Measurements from ENCODE around the gene COL4A5.

Gene COL4A5

GRCh38 chrX:108590496-108590895 is 150.9 kb downstream of the COL4A5 start:
- in situ Hi-C loops (cut with MboI; ENCODE audit: low sequenced_read_pairs, unreplicated experiment), result loop anchor here (25.0 kb wide), 1 partner anchor 797 kb away; no protein-coding TSS in a partner anchor
- no peak for DNase-seq (ENCODE audit: low spot score)
- no peak for TF ChIP-seq CTCF (IDR thresholded peaks at IDR 0.05; ENCODE audit: borderline replicate concordance, control extremely low read depth, extremely low read depth, insufficient read depth, missing control alignments)

- TF ChIP-seq CTCF (IDR thresholded peaks at IDR 0.05; ENCODE audit: borderline replicate concordance, control extremely low read depth, extremely low read depth, insufficient read depth, missing control alignments), result no peak
- no peak for DNase-seq (ENCODE audit: low spot score)
- in situ Hi-C loops (cut with MboI; ENCODE audit: low sequenced_read_pairs, unreplicated experiment), result no loop called here
These were observed 161.6 kb downstream of the COL4A5 start for GRCh38 chrX:108601276-108601675.

GRCh38 chrX:108610141-108610540 is 170.5 kb downstream of the COL4A5 start:
- no peak for DNase-seq (ENCODE audit: low spot score)
- TF ChIP-seq CTCF (IDR thresholded peaks at IDR 0.05; ENCODE audit: borderline replicate concordance, control extremely low read depth, extremely low read depth, insufficient read depth, missing control alignments), result no peak
- in situ Hi-C loops (cut with MboI; ENCODE audit: low sequenced_read_pairs, unreplicated experiment), result no loop called here

- in situ Hi-C loops (cut with MboI; ENCODE audit: low sequenced_read_pairs, unreplicated experiment), result no loop called here
- no peak for DNase-seq (ENCODE audit: low spot score)
- TF ChIP-seq CTCF (IDR thresholded peaks at IDR 0.05; ENCODE audit: borderline replicate concordance, control extremely low read depth, extremely low read depth, insufficient read depth, missing control alignments), result no peak
These were observed 175.0 kb downstream of the COL4A5 start for GRCh38 chrX:108614616-108615015.

GRCh38 chrX:108640817-108641216 is 201.2 kb downstream of the COL4A5 start:
- in situ Hi-C loops (cut with MboI; ENCODE audit: low sequenced_read_pairs, unreplicated experiment), result no loop called here
- no peak for TF ChIP-seq CTCF (IDR thresholded peaks at IDR 0.05; ENCODE audit: borderline replicate concordance, control extremely low read depth, extremely low read depth, insufficient read depth, missing control alignments)
- DNase-seq (ENCODE audit: low spot score), result no peak

- in situ Hi-C loops (cut with MboI; ENCODE audit: low sequenced_read_pairs, unreplicated experiment), result no loop called here
- no peak for TF ChIP-seq CTCF (IDR thresholded peaks at IDR 0.05; ENCODE audit: borderline replicate concordance, control extremely low read depth, extremely low read depth, insufficient read depth, missing control alignments)
- DNase-seq (ENCODE audit: low spot score), result no peak
These were observed 202.1 kb downstream of the COL4A5 start for GRCh38 chrX:108641589-108642272.

Data from GM13976 (cell line).